Measurements from ENCODE around the gene NACAD.
"Not testable (repeated sequence)": the region's sequence is repeated elsewhere in the genome, so short reads cannot be mapped to it uniquely, and the experiment has no call there.

The NACAD gene

GRCh38 chr7:45053941-45054340, 34.8 kb downstream of the NACAD start:
- no peak for DNase-seq (ENCODE audit: low read depth in 2 of 2)

- no peak for DNase-seq (ENCODE audit: low read depth in 2 of 2)
Measured at GRCh38 chr7:45053401-45053800, 35.4 kb downstream of the NACAD start.

- DNase-seq (ENCODE audit: low read depth in 2 of 2), result no peak
Measured at GRCh38 chr7:45052011-45052410, 36.8 kb downstream of the NACAD start.

- DNase-seq (ENCODE audit: low read depth in 2 of 2), result no peak
Measured at GRCh38 chr7:45050198-45050597, 38.6 kb downstream of the NACAD start.

- DNase-seq (ENCODE audit: low read depth in 2 of 2), result no peak
Measured at GRCh38 chr7:45048748-45049147, 40.0 kb downstream of the NACAD start.

- DNase-seq (ENCODE audit: low read depth in 2 of 2), result no peak
Measured at GRCh38 chr7:45044338-45044737, 44.4 kb downstream of the NACAD start.

- no peak for DNase-seq (ENCODE audit: low read depth in 2 of 2)
Measured at GRCh38 chr7:45039106-45039505, 49.7 kb downstream of the NACAD start.

GRCh38 chr7:45037876-45038275, 50.9 kb downstream of the NACAD start:
- DNase-seq (ENCODE audit: low read depth in 2 of 2), result no peak

GRCh38 chr7:45036796-45037195, 52.0 kb downstream of the NACAD start:
- peak in 1 of 2 donors; percentile 26 for DNase-seq (ENCODE audit: low read depth in 2 of 2)

GRCh38 chr7:45036317-45036716, 52.5 kb downstream of the NACAD start:
- DNase-seq (ENCODE audit: low read depth in 2 of 2), result no peak

- no peak for DNase-seq (ENCODE audit: low read depth in 2 of 2)
Measured at GRCh38 chr7:45035893-45036292, 52.9 kb downstream of the NACAD start.

GRCh38 chr7:45035371-45035770, 53.4 kb downstream of the NACAD start:
- no peak for DNase-seq (ENCODE audit: low read depth in 2 of 2)

GRCh38 chr7:45034710-45035109, 54.1 kb downstream of the NACAD start:
- not testable (repeated sequence) for DNase-seq (ENCODE audit: low read depth in 2 of 2)

GRCh38 chr7:45033931-45034290, 54.9 kb downstream of the NACAD start:
- DNase-seq (ENCODE audit: low read depth in 2 of 2), result no peak

GRCh38 chr7:45033261-45033930, 55.4 kb downstream of the NACAD start:
- DNase-seq (ENCODE audit: low read depth in 2 of 2), result no peak

GRCh38 chr7:45032421-45032820, 56.3 kb downstream of the NACAD start:
- DNase-seq (ENCODE audit: low read depth in 2 of 2), result no peak

- no peak for DNase-seq (ENCODE audit: low read depth in 2 of 2)
Measured at GRCh38 chr7:45031829-45032228, 56.9 kb downstream of the NACAD start.

Measured in stimulated activated CD4-positive, alpha-beta T cell treated with anti-CD3 and anti-CD28 coated beads, Interleukin-4, amount 100 ng/mL, for 48 hours (primary cell).